Measurements from ENCODE around the gene ZNF580. TPM values are rescaled to one million over a fixed set of nuclear protein-coding genes. Genes with fewer than 3 reads are reported as not detected.

The ZNF580 gene
- total and polyA plus RNA-seq, 9 of the 15 experiments (the other 6 are each of a cell fraction or from before 2014, with no cell fraction given), result 2.3 to 47.4 (median 6.0) TPM

- TF ChIP-seq ZNF239 (CRISPR knock-in tag; IDR thresholded peaks at IDR 0.05) (no peak), DNMT1 (IDR thresholded peaks at IDR 0.05) (no peak), PHTF2 (CRISPR knock-in tag; IDR thresholded peaks at IDR 0.05) (no peak), HDAC8 (tag; IDR thresholded peaks at IDR 0.05) (peak; percentile 67; the same call in 1 of the 2 replicates), ETV6 (IDR thresholded peaks at IDR 0.05; ENCODE audit: borderline replicate concordance in 1 of 2, low read depth in 2 of 2, low read length in 1 of 2) (no peak), ETV6 (CRISPR knock-in tag; IDR thresholded peaks at IDR 0.05; ENCODE audit: borderline replicate concordance) (no peak), MAFF (IDR thresholded peaks at IDR 0.05; ENCODE audit: low read length) (no peak), CHD4 (IDR thresholded peaks at IDR 0.05; ENCODE audit: insufficient read depth, insufficient replicate concordance, low read depth, low read length, poor library complexity, severe bottlenecking) (no peak)
- TF ChIP-seq, protein P1, sequence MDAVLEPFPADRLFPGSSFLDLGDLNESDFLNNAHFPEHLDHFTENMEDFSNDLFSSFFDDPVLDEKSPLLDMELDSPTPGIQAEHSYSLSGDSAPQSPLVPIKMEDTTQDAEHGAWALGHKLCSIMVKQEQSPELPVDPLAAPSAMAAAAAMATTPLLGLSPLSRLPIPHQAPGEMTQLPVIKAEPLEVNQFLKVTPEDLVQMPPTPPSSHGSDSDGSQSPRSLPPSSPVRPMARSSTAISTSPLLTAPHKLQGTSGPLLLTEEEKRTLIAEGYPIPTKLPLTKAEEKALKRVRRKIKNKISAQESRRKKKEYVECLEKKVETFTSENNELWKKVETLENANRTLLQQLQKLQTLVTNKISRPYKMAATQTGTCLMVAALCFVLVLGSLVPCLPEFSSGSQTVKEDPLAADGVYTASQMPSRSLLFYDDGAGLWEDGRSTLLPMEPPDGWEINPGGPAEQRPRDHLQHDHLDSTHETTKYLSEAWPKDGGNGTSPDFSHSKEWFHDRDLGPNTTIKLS (IDR thresholded peaks at IDR 0.05; ENCODE audit: borderline replicate concordance, low read depth), result peak; percentile 79
- TF ChIP-seq, protein P2, sequence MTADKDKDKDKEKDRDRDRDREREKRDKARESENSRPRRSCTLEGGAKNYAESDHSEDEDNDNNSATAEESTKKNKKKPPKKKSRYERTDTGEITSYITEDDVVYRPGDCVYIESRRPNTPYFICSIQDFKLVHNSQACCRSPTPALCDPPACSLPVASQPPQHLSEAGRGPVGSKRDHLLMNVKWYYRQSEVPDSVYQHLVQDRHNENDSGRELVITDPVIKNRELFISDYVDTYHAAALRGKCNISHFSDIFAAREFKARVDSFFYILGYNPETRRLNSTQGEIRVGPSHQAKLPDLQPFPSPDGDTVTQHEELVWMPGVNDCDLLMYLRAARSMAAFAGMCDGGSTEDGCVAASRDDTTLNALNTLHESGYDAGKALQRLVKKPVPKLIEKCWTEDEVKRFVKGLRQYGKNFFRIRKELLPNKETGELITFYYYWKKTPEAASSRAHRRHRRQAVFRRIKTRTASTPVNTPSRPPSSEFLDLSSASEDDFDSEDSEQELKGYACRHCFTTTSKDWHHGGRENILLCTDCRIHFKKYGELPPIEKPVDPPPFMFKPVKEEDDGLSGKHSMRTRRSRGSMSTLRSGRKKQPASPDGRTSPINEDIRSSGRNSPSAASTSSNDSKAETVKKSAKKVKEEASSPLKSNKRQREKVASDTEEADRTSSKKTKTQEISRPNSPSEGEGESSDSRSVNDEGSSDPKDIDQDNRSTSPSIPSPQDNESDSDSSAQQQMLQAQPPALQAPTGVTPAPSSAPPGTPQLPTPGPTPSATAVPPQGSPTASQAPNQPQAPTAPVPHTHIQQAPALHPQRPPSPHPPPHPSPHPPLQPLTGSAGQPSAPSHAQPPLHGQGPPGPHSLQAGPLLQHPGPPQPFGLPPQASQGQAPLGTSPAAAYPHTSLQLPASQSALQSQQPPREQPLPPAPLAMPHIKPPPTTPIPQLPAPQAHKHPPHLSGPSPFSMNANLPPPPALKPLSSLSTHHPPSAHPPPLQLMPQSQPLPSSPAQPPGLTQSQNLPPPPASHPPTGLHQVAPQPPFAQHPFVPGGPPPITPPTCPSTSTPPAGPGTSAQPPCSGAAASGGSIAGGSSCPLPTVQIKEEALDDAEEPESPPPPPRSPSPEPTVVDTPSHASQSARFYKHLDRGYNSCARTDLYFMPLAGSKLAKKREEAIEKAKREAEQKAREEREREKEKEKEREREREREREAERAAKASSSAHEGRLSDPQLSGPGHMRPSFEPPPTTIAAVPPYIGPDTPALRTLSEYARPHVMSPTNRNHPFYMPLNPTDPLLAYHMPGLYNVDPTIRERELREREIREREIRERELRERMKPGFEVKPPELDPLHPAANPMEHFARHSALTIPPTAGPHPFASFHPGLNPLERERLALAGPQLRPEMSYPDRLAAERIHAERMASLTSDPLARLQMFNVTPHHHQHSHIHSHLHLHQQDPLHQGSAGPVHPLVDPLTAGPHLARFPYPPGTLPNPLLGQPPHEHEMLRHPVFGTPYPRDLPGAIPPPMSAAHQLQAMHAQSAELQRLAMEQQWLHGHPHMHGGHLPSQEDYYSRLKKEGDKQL (CRISPR knock-in tag; IDR thresholded peaks at IDR 0.05; ENCODE audit: borderline replicate concordance), result no peak
Measured at GRCh38 chr19:55654868-55655647, 14.3 kb downstream of the ZNF580 start, which contains the start of gene U2AF2 (continued).
